SJCRH30 (cell line): Measurements from ENCODE around the gene FADS3. TPM values are rescaled to one million over a fixed set of nuclear protein-coding genes. Genes with fewer than 3 reads are reported as not detected.
A peak's percentile ranks its signal among the peaks of the same experiment; 100 is the strongest.
"Not testable (repeated sequence)": the region's sequence is repeated elsewhere in the genome, so short reads cannot be mapped to it uniquely, and the experiment has no call there.

Experiments used
- DNase-seq, 2 experiments: peaks; one replicate each; pipeline ENCODE4 v3.0.0-alpha.2; 2015 to 2020
- H3K27ac ChIP-seq: fragments of 250-450 bp; sonication (Bioruptor Pico); 2 replicates; pipeline ENCODE4 v1.5.1; 2020; ENCODE audit warnings: mild to moderate bottlenecking, moderate library complexity
- H3K27me3 ChIP-seq: fragments of 250-450 bp; sonication (Bioruptor Pico); 2 replicates; pipeline ENCODE4 v1.5.1; 2020; ENCODE audit warnings: mild to moderate bottlenecking, moderate library complexity
- H3K36me3 ChIP-seq: fragments of 250-450 bp; sonication (Bioruptor Pico); 2 replicates; pipeline ENCODE4 v1.5.1; 2020; ENCODE audit warnings: mild to moderate bottlenecking, moderate library complexity
- H3K4me1 ChIP-seq: fragments of 250-450 bp; sonication (Bioruptor Pico); 2 replicates; pipeline ENCODE4 v1.5.1; 2020; ENCODE audit warnings: mild to moderate bottlenecking, moderate library complexity
- H3K4me3 ChIP-seq: fragments of 250-450 bp; sonication (Bioruptor Pico); 2 replicates; pipeline ENCODE4 v1.5.1; 2020; ENCODE audit warnings: mild to moderate bottlenecking, moderate library complexity
- H3K9me3 ChIP-seq: fragments of 250-450 bp; sonication (Bioruptor Pico); replicated peaks from 2 replicates; pipeline ENCODE4 v1.5.1; 2020; ENCODE audit warnings: mild to moderate bottlenecking, moderate library complexity
- total RNA-seq: library from RNA; depleted of rRNA; stranded (reverse); fragments of >200 nt; shearing (Covaris generic); gene quantifications from 2 replicates; pipeline ENCODE4 v1.2.3, GENCODE V29; 2014

The FADS3 gene
- total RNA-seq, 1 experiment from 2014 or later, result 40.5 TPM

GRCh38 chr11:61882879-61883278 is 8.5 kb downstream of the FADS3 start:
- Histone ChIP-seq H3K27me3 (no peaks in the 10 kb centered on the region), H3K4me1 (peaks cover 24% of the 10 kb centered on the region), H3K4me3 (no peak overlapping the region), H3K27ac (no peak overlapping the region), H3K9me3 (no peaks in the 10 kb centered on the region), H3K36me3 (peaks cover 10% of the 10 kb centered on the region)
- no peak for DNase-seq

GRCh38 chr11:61882267-61882666 is 9.1 kb downstream of the FADS3 start:
- H3K4me1 ChIP-seq, result peaks cover 18% of the 10 kb centered on the region
- not testable (repeated sequence) for DNase-seq, H3K27me3 ChIP-seq, H3K36me3 ChIP-seq, H3K27ac ChIP-seq, H3K9me3 ChIP-seq, H3K4me3 ChIP-seq

GRCh38 chr11:61881397-61881796 is 9.9 kb downstream of the FADS3 start:
- DNase-seq, result no peak
- H3K27me3 ChIP-seq, result no peaks in the 10 kb centered on the region
- peaks cover 18% of the 10 kb centered on the region for H3K4me1 ChIP-seq
- no peaks in the 10 kb centered on the region for H3K9me3 ChIP-seq
- peaks cover 5% of the 10 kb centered on the region for H3K36me3 ChIP-seq
- no peak overlapping the region for H3K27ac ChIP-seq
- H3K4me3 ChIP-seq, result no peak overlapping the region

DNA sequence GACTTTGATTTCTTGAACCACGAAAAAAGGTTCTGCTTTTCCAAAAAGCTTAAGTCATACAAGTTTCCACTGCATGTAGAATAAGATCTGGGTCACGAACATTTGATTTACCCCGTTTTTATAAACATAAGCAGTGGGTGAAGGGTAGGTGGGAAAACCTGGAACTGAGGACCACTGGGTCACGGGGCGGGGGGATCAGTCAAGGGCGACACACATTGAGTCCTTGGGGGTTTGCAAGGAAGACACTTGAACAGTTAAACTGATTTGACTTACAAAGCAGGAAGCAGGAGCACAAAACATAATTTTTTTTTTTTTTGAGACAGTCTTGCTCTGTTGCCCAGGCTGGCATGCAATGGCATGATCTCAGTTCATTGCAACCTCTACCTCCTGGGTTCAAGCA is 10.9 kb downstream of the FADS3 start:
- Histone ChIP-seq H3K9me3 (no peaks in the 10 kb centered on the region), H3K27me3 (no peaks in the 10 kb centered on the region), H3K4me1 (peaks cover 12% of the 10 kb centered on the region), H3K27ac (no peak overlapping the region), H3K4me3 (no peak overlapping the region), H3K36me3 (peaks cover 7% of the 10 kb centered on the region; the same call in 1 of the 2 replicates)
- DNase-seq, result no peak

DNA sequence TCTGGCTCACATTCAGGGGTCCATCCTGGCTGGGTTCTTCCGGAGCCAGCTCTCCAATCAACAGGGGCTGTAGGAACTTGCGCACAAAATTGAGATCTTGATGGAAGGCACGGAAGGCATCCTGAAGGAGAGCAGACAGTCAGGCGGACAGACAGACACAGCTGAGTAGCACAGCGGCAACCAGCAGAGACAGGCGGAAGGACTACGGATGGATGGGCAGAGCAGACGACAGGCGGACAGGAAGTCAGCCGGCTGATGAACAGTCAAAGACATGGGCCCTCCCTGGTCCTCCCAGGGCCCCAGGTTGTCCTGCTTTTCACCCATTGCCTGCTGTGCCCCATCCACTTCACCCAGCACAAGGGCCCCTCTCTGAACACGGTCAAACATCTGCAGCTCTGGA is 11.3 kb downstream of the FADS3 start:
- Histone ChIP-seq H3K27me3 (no peaks in the 10 kb centered on the region), H3K4me1 (peaks cover 8% of the 10 kb centered on the region), H3K4me3 (no peak overlapping the region), H3K27ac (no peak overlapping the region), H3K36me3 (peaks cover 7% of the 10 kb centered on the region; the same call in 1 of the 2 replicates), H3K9me3 (no peaks in the 10 kb centered on the region)
- DNase-seq, result no peak

GRCh38 chr11:61879152-61879551 is 12.2 kb downstream of the FADS3 start:
- no peaks in the 10 kb centered on the region for H3K9me3 ChIP-seq
- no peak overlapping the region for H3K27ac ChIP-seq
- H3K4me3 ChIP-seq, result no peak overlapping the region
- DNase-seq, result no peak
- H3K36me3 ChIP-seq, result peaks cover 7% of the 10 kb centered on the region; the same call in 1 of the 2 replicates
- no peaks in the 10 kb centered on the region for H3K4me1 ChIP-seq
- no peaks in the 10 kb centered on the region for H3K27me3 ChIP-seq

DNA sequence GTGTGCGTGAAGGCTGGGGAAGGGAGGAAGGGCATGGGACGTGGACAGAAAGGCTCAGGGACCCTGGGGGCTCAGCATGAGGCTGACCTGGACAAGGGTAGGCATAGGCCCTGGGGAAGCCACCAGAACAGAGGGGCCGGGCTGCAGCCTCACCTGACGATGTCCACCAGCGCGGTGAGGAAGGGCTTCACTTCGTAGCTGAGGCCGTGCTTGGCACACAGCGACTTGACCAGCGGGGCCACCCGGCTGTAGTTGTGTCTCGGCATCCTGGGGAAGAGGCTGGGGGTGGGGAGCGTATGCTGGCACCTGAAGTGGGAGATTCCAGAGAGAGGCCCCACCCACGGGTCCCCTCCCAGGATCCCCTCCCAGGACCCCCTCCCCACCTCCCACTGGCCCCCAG is 15.6 kb downstream of the FADS3 start:
- Histone ChIP-seq H3K27ac (no peak overlapping the region), H3K36me3 (peaks cover 4% of the 10 kb centered on the region; the same call in 1 of the 2 replicates), H3K4me1 (peaks cover 3% of the 10 kb centered on the region; the same call in 1 of the 2 replicates), H3K27me3 (no peaks in the 10 kb centered on the region), H3K4me3 (no peak overlapping the region), H3K9me3 (no peaks in the 10 kb centered on the region)
- DNase-seq, result no peak

DNA sequence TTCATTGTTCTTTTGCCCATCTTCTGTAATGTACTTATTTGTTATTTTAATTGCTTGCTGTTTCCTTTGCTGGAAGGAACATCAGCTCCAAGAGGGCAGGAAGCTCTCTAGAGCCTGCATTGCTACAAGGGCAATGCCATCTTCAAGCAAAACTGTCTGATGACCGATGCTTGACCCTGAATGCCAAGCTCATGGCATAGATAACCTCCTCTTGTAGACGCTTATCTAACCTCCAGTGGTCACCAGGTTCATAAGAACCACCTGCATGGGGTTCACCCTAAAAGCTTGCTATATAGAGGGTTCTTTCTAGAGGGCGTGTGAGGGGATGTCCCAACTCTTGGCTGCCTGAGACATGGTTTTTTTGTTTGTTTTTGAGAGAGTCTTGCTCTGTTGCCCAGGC is 16.5 kb downstream of the FADS3 start:
- Histone ChIP-seq H3K9me3 (no peaks in the 10 kb centered on the region), H3K4me1 (peaks cover 3% of the 10 kb centered on the region; the same call in 1 of the 2 replicates), H3K27me3 (no peaks in the 10 kb centered on the region), H3K27ac (no peak overlapping the region), H3K4me3 (no peak overlapping the region), H3K36me3 (peaks cover 4% of the 10 kb centered on the region; the same call in 1 of the 2 replicates)
- DNase-seq, result no peak

GRCh38 chr11:61874377-61874809 is 17.0 kb downstream of the FADS3 start:
- Histone ChIP-seq H3K36me3 (peaks cover 4% of the 10 kb centered on the region; the same call in 1 of the 2 replicates), H3K9me3 (no peaks in the 10 kb centered on the region), H3K4me1 (peaks cover 3% of the 10 kb centered on the region; the same call in 1 of the 2 replicates), H3K27ac (no peak overlapping the region), H3K27me3 (no peaks in the 10 kb centered on the region), H3K4me3 (no peak overlapping the region)
- no peak for DNase-seq

DNA sequence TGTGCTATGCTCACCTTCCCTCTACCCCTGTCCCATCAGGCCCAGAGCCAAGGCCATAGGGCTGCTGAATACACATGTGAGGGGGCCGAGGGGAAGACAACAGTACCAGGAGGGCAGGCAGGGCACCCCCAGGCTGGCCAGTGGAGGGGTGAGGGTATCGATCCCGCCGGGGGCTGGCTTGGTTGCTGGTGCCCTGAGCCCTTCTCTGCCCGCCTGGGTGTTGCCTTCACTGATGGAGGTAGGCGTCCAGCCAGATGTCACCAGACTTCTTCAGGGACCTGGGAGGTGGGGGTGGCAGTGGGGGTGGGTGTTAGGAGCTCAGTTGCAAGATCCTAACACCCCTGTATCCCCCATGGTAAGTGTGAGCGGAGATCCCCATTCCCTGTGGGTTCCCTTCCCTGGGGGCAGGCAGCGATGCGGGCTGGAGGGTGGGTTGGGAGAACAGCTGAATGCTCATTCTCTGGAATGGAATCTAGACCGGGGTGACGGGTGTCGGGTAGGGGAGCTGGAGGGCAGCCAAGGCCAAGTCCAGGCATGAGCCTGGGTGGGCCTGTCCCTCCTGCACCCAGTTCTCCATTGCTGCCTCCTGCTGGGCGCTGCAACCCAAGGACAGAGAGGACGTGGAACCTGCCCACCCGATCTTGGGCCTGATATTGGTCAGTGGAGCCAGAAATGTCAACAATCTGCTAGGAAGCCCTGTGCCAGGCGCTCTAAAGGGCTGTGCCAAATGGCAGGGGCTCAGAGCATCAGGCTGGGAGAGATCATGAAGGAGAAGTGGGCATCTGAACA is 17.6 kb downstream of the FADS3 start:
- Histone ChIP-seq H3K27me3 (no peaks in the 10 kb centered on the region), H3K9me3 (no peaks in the 10 kb centered on the region), H3K27ac (no peak overlapping the region), H3K4me1 (peaks cover 3% of the 10 kb centered on the region; the same call in 1 of the 2 replicates), H3K36me3 (peaks cover 4% of the 10 kb centered on the region; the same call in 1 of the 2 replicates), H3K4me3 (no peak overlapping the region)
- DNase-seq, result peak in 1 of 2 experiments; percentile 18

GRCh38 chr11:61872935-61873565 is 18.3 kb downstream of the FADS3 start:
- H3K27ac ChIP-seq, result no peak overlapping the region
- peaks cover 3% of the 10 kb centered on the region; the same call in 1 of the 2 replicates for H3K4me1 ChIP-seq
- H3K9me3 ChIP-seq, result no peaks in the 10 kb centered on the region
- H3K36me3 ChIP-seq, result peaks cover 4% of the 10 kb centered on the region; the same call in 1 of the 2 replicates
- no peak for DNase-seq
- H3K27me3 ChIP-seq, result no peaks in the 10 kb centered on the region
- H3K4me3 ChIP-seq, result no peak overlapping the region

- Histone ChIP-seq H3K4me3 (no peak overlapping the region), H3K27ac (no peak overlapping the region), H3K4me1 (peaks cover 3% of the 10 kb centered on the region; the same call in 1 of the 2 replicates), H3K36me3 (peaks cover 4% of the 10 kb centered on the region; the same call in 1 of the 2 replicates), H3K27me3 (no peaks in the 10 kb centered on the region), H3K9me3 (no peaks in the 10 kb centered on the region)
- DNase-seq, result peak; percentile 84 to 87
Observed at GRCh38 chr11:61871158-61871597, 20.2 kb downstream of the FADS3 start.

DNA sequence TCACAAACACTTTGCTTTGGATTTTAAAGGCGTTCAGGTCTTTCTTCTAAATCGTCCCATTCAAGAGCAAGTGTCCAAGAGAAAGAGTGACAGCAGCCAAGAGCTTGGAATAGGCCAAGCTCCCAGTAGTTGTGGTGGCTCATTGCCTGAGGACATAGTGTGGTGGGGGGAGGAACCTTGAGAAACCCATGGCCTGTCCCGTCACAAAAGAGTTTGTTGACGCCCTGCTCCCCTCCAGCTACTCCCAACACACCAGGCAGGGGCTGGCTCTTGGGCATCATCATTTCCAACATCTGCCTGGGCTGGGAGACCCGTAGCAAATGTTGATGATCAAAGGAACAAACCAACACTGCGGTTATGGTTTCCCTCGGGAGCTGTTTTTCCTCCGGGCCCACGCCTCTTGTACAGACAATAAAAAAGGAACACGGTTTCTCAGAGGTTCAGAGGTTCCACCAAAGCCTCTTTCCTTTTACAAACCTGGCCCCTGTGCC is 20.8 kb downstream of the FADS3 start:
- Histone ChIP-seq H3K27ac (no peak overlapping the region), H3K4me3 (no peak overlapping the region), H3K9me3 (no peaks in the 10 kb centered on the region), H3K36me3 (peaks cover 3% of the 10 kb centered on the region; the same call in 1 of the 2 replicates), H3K27me3 (no peaks in the 10 kb centered on the region), H3K4me1 (peaks cover 3% of the 10 kb centered on the region; the same call in 1 of the 2 replicates)
- DNase-seq, result peak; percentile 35 to 51

DNA sequence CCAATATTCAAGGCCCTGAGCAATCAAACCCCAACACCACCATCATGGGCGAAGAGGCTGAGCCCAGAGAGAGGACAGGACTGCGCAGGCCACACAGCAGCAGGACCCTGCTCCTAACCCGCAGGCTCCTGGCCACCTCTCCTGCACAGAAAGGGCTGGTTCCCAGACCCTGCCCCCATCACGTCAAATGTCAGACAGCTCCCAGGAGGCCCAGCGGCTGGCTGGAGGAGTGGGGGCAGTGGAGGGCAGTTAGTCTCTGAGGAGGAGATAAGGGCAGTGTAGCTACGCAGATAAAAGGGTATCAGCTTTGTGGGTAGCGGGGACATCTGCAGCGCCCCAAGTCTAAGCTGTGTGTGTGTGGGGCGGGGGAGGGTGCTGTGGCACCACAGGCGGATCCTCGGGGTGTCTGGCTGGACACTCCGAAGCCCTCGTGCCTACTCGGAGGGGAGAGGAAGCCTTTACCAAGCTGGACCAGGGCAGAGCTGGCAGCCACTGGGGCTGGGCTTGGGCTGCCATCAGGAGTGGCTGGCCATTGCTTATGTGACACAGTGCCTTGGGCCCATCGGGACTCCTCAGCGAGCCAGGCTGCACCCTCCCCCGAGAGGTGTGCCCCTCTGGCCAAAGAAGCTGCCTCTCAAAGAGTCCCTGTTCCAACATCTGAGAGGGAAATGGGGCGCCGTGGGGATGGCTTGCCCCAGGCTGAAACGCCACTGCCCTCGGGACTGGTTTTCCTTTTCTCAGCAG is 21.5 kb downstream of the FADS3 start:
- DNase-seq, result no peak
- H3K9me3 ChIP-seq, result no peaks in the 10 kb centered on the region
- no peaks in the 10 kb centered on the region for H3K27me3 ChIP-seq
- H3K4me1 ChIP-seq, result peaks cover 3% of the 10 kb centered on the region; the same call in 1 of the 2 replicates
- H3K27ac ChIP-seq, result no peak overlapping the region
- peaks cover 2% of the 10 kb centered on the region; the same call in 1 of the 2 replicates for H3K36me3 ChIP-seq
- no peak overlapping the region for H3K4me3 ChIP-seq
